AG04450 (cell line): ENCODE results near the gene SMURF2. TPM values are rescaled to one million over a fixed set of nuclear protein-coding genes. Genes with fewer than 3 reads are reported as not detected.

ENCODE experiments used
- CTCF ChIA-PET: fragments of 300-600, 350-600 bp; formaldehyde crosslinking; extraction: SDS; loops from one replicate; lab custom pipeline; 2022; ENCODE audit warnings: antibody characterized with exemption, inconsistent platforms; lab: Charles Lee
- POLR2A ChIA-PET: fragments of 350-600 bp; formaldehyde crosslinking; extraction: SDS; loops from one replicate; lab custom pipeline; 2021; ENCODE audit warnings: antibody characterized with exemption, inconsistent platforms; lab: Yijun Ruan, JAX
- DNase-seq: peaks from one replicate; pipeline ENCODE4 v3.0.0-alpha.2; 2011; ENCODE audit warnings: low read depth, low spot score
- H3K27ac ChIP-seq: one replicate; pipeline ENCODE4 v1.5.1; 2012; ENCODE audit warnings: low read depth, low read length, control low read depth
- H3K27me3 ChIP-seq: one replicate; pipeline ENCODE4 v1.6.0; 2012; ENCODE audit warnings: low read length; ENCODE audit not compliant: control insufficient read depth, insufficient read depth
- H3K4me3 ChIP-seq: 2 replicates; pipeline ENCODE4 v1.5.1; 2011; ENCODE audit warnings: mild to moderate bottlenecking, low read depth, low read length, control low read depth
- H3K9me3 ChIP-seq: 2 replicates; pipeline ENCODE4 v1.5.1; 2012; ENCODE audit warnings: low read length; ENCODE audit not compliant: control insufficient read depth, insufficient read depth
- polyA plus RNA-seq: library from polyadenylated mRNA; depleted of rRNA; stranded (reverse); fragments of >200 nt; gene quantifications from 2 replicates; pipeline ENCODE4 v1.2.3, GENCODE V29; 2011
- TF ChIP-seq, protein P1 (sequence below): IDR thresholded peaks from 2 replicates; pipeline ENCODE4 v1.5.1; 2011; ENCODE audit warnings: low read depth, low read length, control low read depth, inconsistent platforms

Gene SMURF2
- polyA plus RNA-seq, 1 experiment: 147 TPM

DNA sequence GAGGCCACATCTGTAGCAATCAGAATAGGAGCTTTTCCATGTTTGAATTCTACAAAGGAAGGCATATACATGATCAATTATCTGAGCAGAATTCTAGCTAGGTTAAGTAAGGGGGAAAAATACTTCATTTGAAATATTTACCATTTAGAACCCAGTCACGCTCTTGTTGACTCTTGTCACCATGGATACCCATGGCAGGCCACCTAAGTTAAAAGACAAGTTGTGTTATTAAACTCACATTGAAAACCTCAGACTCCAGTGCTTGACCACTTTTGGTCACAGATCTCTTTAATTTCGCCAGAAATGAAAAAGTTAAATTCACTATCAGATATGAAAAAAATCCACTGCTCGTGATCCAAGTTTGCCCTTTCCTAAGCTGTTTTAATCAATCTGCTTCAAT lies 160.1 kb downstream of the SMURF2 start:
- Histone ChIP-seq H3K27ac (no peak overlapping the region), H3K4me3 (no peak overlapping the region), H3K9me3 (peaks cover 2% of the 10 kb centered on the region; the same call in 1 of the 2 replicates), H3K27me3 (no peaks in the 10 kb centered on the region)
- DNase-seq: no peak
- TF ChIP-seq, protein P1, sequence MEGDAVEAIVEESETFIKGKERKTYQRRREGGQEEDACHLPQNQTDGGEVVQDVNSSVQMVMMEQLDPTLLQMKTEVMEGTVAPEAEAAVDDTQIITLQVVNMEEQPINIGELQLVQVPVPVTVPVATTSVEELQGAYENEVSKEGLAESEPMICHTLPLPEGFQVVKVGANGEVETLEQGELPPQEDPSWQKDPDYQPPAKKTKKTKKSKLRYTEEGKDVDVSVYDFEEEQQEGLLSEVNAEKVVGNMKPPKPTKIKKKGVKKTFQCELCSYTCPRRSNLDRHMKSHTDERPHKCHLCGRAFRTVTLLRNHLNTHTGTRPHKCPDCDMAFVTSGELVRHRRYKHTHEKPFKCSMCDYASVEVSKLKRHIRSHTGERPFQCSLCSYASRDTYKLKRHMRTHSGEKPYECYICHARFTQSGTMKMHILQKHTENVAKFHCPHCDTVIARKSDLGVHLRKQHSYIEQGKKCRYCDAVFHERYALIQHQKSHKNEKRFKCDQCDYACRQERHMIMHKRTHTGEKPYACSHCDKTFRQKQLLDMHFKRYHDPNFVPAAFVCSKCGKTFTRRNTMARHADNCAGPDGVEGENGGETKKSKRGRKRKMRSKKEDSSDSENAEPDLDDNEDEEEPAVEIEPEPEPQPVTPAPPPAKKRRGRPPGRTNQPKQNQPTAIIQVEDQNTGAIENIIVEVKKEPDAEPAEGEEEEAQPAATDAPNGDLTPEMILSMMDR: no peak
- ChIA-PET POLR2A (no interaction called here), CTCF (interaction anchor here (0.6 to 3.0 kb wide), 4 partner anchors 9 to 163 kb away, joined by 3 to 14 read pairs (median 4); no protein-coding TSS in a partner anchor)

DNA sequence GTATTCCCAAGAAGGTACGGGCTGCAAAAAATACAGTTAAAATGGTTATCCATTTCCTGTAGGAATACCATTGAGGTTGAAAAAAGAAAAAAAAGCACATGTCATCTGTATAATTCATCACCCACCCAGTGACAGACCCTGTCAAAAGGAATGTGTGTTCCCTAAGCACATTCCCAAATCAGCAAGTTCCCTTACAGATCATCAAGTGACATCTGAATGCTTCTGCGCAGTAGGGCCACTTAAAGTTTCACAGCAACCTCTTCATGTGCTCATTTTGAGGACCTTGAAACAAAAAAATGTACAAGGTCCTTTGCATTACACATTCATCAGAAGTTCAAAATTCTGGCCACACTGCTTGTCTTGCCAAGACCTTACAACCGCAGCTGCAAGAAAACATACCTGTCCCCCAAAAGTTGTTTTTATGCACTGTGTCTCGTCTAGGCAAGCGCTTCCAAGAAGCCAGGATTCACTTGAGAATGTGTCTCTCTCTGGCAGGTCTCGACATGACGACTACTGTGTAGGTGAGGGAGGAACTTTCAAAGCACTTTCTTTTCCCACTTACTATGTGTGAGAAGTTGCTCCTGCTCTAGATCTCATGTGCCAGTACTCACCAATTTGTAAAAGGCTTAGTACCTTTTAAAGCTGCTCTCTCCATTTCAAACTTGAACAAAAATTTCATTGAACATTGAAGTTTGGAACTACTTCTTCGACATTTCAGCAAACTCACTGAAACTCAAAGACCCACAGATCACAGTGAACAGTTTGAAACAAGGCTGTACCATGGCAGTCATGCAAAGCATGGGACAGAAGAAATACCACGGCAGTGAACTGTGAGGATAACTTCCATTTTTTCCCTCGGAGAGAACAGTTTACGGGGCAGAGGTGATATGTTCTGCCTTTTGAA lies 161.0 kb downstream of the SMURF2 start:
- Histone ChIP-seq H3K27ac (no peak overlapping the region), H3K9me3 (no peaks in the 10 kb centered on the region), H3K4me3 (no peak overlapping the region), H3K27me3 (no peaks in the 10 kb centered on the region)
- CTCF ChIA-PET: no interaction called here
- POLR2A ChIA-PET: no interaction called here
- no peak for DNase-seq
- TF ChIP-seq, protein P1: no peak

GRCh38 chr17:64500487-64500859 lies 161.6 kb downstream of the SMURF2 start:
- ChIA-PET POLR2A (no interaction called here), CTCF (no interaction called here)
- no peak for DNase-seq
- Histone ChIP-seq H3K9me3 (no peaks in the 10 kb centered on the region), H3K27me3 (no peaks in the 10 kb centered on the region), H3K27ac (no peak overlapping the region), H3K4me3 (no peak overlapping the region)
- TF ChIP-seq, protein P1: no peak

DNA sequence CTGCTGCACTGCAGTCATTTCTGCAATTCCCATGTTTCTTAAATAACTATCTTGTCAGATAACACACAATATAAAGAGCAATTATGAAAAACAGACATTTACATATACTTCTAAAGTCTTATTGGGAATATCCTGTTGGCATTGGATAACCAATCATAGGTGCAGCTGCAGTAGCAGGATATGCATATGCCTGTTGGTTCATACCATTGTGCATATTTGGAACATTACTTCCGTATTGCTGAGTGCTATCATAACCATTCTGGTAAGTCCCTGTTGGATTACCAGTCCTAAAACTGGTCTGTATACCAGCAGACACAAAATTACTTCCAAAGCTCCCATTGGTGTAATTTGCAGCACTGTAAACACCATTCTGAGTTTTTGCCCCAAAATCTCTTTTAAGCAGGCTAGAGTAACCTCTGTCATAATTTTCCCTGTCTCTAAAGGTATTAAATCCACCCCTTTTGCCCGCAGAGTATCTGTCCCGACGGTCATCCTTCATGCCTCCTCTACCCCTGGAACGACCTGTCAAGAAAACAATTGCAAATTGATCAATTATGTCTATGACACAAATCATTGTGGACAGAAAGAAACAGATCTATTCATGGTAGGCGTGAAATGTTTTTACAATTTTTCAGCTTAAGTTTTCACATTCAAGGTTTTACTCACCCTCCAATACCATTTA lies 162.2 kb downstream of the SMURF2 start:
- no peak for DNase-seq
- no peak overlapping the region for H3K27ac ChIP-seq
- no peaks in the 10 kb centered on the region for H3K9me3 ChIP-seq
- no peak overlapping the region for H3K4me3 ChIP-seq
- ChIA-PET POLR2A (no interaction called here), CTCF (no interaction called here)
- TF ChIP-seq, protein P1: no peak
- H3K27me3 ChIP-seq: no peaks in the 10 kb centered on the region
